ENCODE measurements around the gene SINHCAF. TPM values are rescaled to one million over a fixed set of nuclear protein-coding genes. Genes with fewer than 3 reads are reported as not detected.

SINHCAF gene
- total RNA-seq, 6 donors from 2014 or later: 26.2 to 96.9 (median 42.0) TPM

DNA sequence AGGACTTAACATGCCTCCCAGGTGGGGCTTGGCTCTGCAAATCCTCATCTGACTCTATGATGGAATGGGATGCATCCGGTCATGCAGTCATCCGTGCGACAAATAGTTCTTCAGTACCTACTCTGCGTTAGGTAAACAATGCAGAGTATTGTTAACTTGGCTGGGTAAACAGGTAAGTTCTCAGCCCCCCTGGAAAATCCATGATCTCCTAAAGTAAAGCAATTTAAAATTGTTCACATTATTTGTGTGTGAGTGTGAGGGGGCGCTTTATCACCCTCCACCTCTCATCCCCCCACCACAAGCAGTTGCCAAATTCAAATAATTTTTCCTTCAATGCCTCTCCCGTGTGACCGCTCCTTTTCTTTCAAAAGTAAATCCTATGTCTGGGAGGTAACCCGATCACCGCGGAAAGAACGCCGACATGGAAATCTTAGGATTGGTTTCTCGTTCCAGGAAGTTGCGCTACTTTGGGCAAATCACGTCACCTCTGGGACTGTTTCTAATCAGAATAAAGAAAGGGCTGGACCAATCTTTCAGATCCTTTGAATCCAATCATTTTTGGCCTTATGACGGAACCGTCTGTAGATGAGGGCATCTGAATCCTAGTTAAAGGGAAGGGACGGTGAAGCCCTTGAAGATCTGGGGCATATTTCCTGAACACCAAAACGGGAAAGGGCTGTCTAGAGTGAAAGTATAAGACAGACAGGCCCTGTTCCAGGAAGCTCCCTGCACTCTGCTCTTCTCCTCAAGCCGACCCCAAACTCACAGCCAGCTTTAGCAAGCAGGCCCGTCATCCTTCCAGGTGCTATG, 44.0 kb upstream of the SINHCAF start:
- WGBS, 2 donors: 55 to 58% methylated on average over 20 to 21 of the region's 21 CpGs
- Histone ChIP-seq H3K4me1 (peaks cover 7 to 22% (median 12%) of the 10 kb centered on the region in 4 donors), H3K9me3 (no peaks in the 10 kb centered on the region), H3K36me3 (no peaks in the 10 kb centered on the region), H3K4me3 (peak overlapping the region in 3 of 4 donors; percentile 23 to 38 (median 34)), H3K27me3 (no peaks in the 10 kb centered on the region), H3K27ac (peak overlapping the region; percentile 17 to 60 (median 40))
- TF ChIP-seq POLR2AphosphoS5 (IDR thresholded peaks at IDR 0.05) (no peak), EP300 (IDR thresholded peaks at IDR 0.05) (no peak), POLR2A (IDR thresholded peaks at IDR 0.05) (no peak), CTCF (IDR thresholded peaks at IDR 0.05) (no peak)
- DNase-seq (peak in 1 of 2 donors; percentile 65), ATAC-seq (ENCODE audit: low FRiP score in 2 of 2) (peak; percentile 54 to 91)

DNA sequence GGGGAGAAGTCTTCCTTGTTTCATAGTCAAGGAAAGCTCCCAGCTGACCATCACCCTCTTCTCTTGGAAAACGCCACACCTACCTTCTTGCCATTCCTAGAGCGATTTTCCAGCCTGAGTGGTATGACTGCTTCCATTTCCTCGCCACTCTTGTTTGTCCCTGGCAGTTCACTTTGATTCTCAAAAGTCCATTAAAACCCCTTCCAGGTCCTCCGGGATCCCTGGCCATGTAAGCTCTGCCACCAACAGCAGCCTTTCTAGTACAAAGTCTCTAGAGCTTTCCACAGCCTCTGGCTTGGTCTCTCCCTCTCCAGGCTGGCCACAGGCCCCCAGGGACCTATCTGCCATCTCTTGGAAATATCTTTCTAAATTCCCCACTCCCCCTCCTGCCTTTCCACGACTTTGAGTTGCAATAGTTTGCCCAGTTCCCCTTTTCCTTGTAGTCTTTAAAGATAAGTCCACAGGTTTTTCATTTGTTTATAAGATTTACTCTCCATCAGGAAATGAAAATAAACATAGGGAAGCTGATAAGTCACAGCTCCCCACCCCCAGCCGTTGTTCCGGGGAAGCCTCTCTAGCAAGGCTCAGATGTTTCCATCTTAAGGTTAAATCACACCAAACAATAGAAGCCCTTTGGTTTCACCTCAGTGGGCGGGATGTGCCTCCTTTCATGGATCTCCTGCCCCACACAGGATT, 42.9 kb upstream of the SINHCAF start:
- peaks cover 7 to 22% (median 12%) of the 10 kb centered on the region in 4 donors for H3K4me1 ChIP-seq
- no peak for ATAC-seq (ENCODE audit: low FRiP score in 2 of 2)
- no peaks in the 10 kb centered on the region for H3K9me3 ChIP-seq
- DNase-seq: no peak
- no peaks in the 10 kb centered on the region for H3K27me3 ChIP-seq
- H3K4me3 ChIP-seq: no peak overlapping the region
- TF ChIP-seq EP300 (IDR thresholded peaks at IDR 0.05) (no peak), CTCF (IDR thresholded peaks at IDR 0.05) (no peak), POLR2A (IDR thresholded peaks at IDR 0.05) (no peak), POLR2AphosphoS5 (IDR thresholded peaks at IDR 0.05) (no peak)
- WGBS, 2 donors: 41% methylated on average over 8 of the region's 8 CpGs
- H3K27ac ChIP-seq: peak overlapping the region in 1 of 4 donors; percentile 31
- no peaks in the 10 kb centered on the region for H3K36me3 ChIP-seq

DNA sequence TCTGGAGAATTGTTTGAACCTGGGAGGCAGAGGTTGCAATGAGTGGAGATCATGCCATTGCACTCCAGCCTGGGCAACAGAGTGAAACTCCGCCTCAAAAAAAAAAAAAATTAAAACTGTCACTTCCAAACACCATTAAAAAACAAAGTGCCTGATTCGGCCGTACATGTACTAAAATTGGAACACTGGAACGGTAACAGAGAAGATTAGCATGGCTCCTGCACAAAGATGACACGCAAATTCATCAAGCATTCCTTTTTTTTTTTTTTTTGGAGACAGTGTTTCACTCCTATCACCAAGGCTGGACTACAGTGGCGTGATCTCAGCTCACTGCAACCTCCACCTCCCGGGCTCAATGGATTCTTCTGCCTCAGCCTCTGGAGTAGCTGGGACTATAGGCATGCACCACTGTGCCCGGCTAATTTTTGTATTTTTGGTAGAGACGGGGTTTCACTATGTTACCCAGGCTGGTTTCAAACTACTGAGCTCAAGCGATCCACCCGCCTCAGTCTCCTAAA, 40.2 kb upstream of the SINHCAF start:
- H3K36me3 ChIP-seq: no peaks in the 10 kb centered on the region
- H3K4me1 ChIP-seq: peaks cover 7 to 22% (median 14%) of the 10 kb centered on the region in 4 donors
- TF ChIP-seq EP300 (IDR thresholded peaks at IDR 0.05): no peak
- no peak for TF ChIP-seq POLR2AphosphoS5 (IDR thresholded peaks at IDR 0.05)
- no peak overlapping the region for H3K4me3 ChIP-seq
- no peak for ATAC-seq (ENCODE audit: low FRiP score in 2 of 2)
- no peaks in the 10 kb centered on the region for H3K9me3 ChIP-seq
- no peaks in the 10 kb centered on the region for H3K27me3 ChIP-seq
- H3K27ac ChIP-seq: no peak overlapping the region
- 91 to 92% methylated on average over 11 of the region's 11 CpGs for WGBS, 2 donors
- no peak for DNase-seq

- Histone ChIP-seq H3K27ac (no peak overlapping the region), H3K4me1 (peaks cover 0 to 5% (median 1%) of the 10 kb centered on the region in 4 donors), H3K36me3 (no peaks in the 10 kb centered on the region), H3K27me3 (no peaks in the 10 kb centered on the region), H3K9me3 (no peaks in the 10 kb centered on the region), H3K4me3 (no peak overlapping the region)
- WGBS, 2 donors: 81 to 96% methylated on average over 2 of the region's 2 CpGs
- ATAC-seq (ENCODE audit: low FRiP score in 2 of 2): no peak
- no peak for TF ChIP-seq POLR2AphosphoS5 (IDR thresholded peaks at IDR 0.05)
- no peak for TF ChIP-seq CTCF (IDR thresholded peaks at IDR 0.05)
- TF ChIP-seq EP300 (IDR thresholded peaks at IDR 0.05): no peak
- no peak for TF ChIP-seq POLR2A (IDR thresholded peaks at IDR 0.05)
- no peak for DNase-seq
Observed at GRCh38 chr12:31363831-31364230, 37.9 kb upstream of the SINHCAF start.

DNA sequence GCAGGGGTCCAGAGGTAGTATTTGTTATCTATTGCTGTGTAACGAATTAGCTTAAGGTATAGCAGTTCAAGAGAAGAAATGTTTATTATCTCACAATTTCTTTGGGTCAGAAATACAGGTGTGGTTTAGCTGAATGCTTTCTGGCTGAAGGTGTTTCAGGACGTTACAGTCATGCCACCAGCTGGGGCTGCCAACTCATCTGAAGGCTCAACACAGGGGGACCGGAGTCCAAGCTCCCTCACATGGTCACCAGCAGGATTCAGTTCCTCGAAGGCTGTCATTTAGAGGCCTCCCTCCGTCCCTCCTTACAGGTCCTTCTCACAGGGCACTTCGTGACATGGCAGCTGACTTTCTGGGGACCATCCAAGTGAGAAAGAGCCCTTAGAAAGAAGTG, 37.5 kb upstream of the SINHCAF start:
- no peak overlapping the region for H3K4me3 ChIP-seq
- no peaks in the 10 kb centered on the region for H3K36me3 ChIP-seq
- no peaks in the 10 kb centered on the region for H3K9me3 ChIP-seq
- 53 to 73% methylated on average over 6 of the region's 6 CpGs for WGBS, 2 donors
- no peak for TF ChIP-seq EP300 (IDR thresholded peaks at IDR 0.05)
- no peak for TF ChIP-seq POLR2A (IDR thresholded peaks at IDR 0.05)
- TF ChIP-seq POLR2AphosphoS5 (IDR thresholded peaks at IDR 0.05): no peak
- no peak for TF ChIP-seq CTCF (IDR thresholded peaks at IDR 0.05)
- ATAC-seq (ENCODE audit: low FRiP score in 2 of 2) (no peak), DNase-seq (no peak)
- no peaks in the 10 kb centered on the region for H3K27me3 ChIP-seq
- no peak overlapping the region for H3K27ac ChIP-seq
- H3K4me1 ChIP-seq: peaks cover 0 to 3% (median 0%) of the 10 kb centered on the region in 4 donors
